Suprapubic skin (tissue), 4 donors: ENCODE results near the gene TMEM60. TPM values are rescaled to one million over a fixed set of nuclear protein-coding genes. Genes with fewer than 3 reads are reported as not detected.

Experiments used
- DNase-seq, 2 donors: peaks; one replicate each; pipeline ENCODE4 v3.0.0-alpha.2; 2019; ENCODE audit warnings: low spot score in 2 of 2
- H3K27ac ChIP-seq: fragments of 200-600 bp; sonication (generic); one replicate; pipeline ENCODE4 v1.5.1; 2019
- H3K27me3 ChIP-seq: fragments of 200-600 bp; sonication (generic); one replicate; pipeline ENCODE4 v1.5.1; 2019
- H3K36me3 ChIP-seq: fragments of 200-600 bp; sonication (generic); one replicate; pipeline ENCODE4 v1.5.1; 2019
- H3K4me1 ChIP-seq: fragments of 200-600 bp; sonication (generic); one replicate; pipeline ENCODE4 v1.5.1; 2019
- H3K4me3 ChIP-seq: fragments of 200-600 bp; sonication (generic); one replicate; pipeline ENCODE4 v1.5.1; 2019; ENCODE audit warnings: mild to moderate bottlenecking
- H3K9me3 ChIP-seq: fragments of 200-600 bp; sonication (generic); one replicate; pipeline ENCODE4 v1.5.1; 2019
- EP300 ChIP-seq: sonication (generic); formaldehyde crosslinking; IDR thresholded peaks from one replicate; pipeline ENCODE4 v1.6.1; 2017; ENCODE audit warnings: antibody characterized with exemption
- POLR2A ChIP-seq, 2 donors: fragments of 450-650 bp; IDR thresholded peaks; one replicate each; pipeline ENCODE4 v1.6.1; 2017; ENCODE audit warnings: antibody characterized with exemption in 2 of 2, mild to moderate bottlenecking in 2 of 2, moderate library complexity in 2 of 2
- POLR2AphosphoS5 ChIP-seq, 3 donors: sonication (generic); formaldehyde crosslinking; IDR thresholded peaks; one replicate each; pipeline ENCODE4 v1.6.1; 2017; ENCODE audit warnings: antibody characterized with exemption in 3 of 3
- WGBS: methylation state at CpG from one replicate; pipeline ENCODE4 v1.1.5; 2018; 5-methylcytosine and 5-hydroxymethylcytosine counted together
- total RNA-seq, 4 donors: library from RNA; depleted of rRNA; stranded (reverse); fragments of >200 nt; gene quantifications; one replicate each; pipeline ENCODE4 v1.1.0, GENCODE V29; 2016
- TF ChIP-seq, protein P1 (sequence below), 2 donors: fragments of 200-600 bp in 1 of 2; fragments of 450-650 bp in 1 of 2; sonication (generic) in 1 of 2; IDR thresholded peaks; one replicate each; pipeline ENCODE4 v1.5.1; 2016 to 2019; ENCODE audit warnings: antibody characterized with exemption in 2 of 2, mild to moderate bottlenecking in 1 of 2, moderate library complexity in 1 of 2

Gene TMEM60
- total RNA-seq, 4 donors from 2014 or later: 8.3 to 13.5 (median 10.8) TPM

DNA sequence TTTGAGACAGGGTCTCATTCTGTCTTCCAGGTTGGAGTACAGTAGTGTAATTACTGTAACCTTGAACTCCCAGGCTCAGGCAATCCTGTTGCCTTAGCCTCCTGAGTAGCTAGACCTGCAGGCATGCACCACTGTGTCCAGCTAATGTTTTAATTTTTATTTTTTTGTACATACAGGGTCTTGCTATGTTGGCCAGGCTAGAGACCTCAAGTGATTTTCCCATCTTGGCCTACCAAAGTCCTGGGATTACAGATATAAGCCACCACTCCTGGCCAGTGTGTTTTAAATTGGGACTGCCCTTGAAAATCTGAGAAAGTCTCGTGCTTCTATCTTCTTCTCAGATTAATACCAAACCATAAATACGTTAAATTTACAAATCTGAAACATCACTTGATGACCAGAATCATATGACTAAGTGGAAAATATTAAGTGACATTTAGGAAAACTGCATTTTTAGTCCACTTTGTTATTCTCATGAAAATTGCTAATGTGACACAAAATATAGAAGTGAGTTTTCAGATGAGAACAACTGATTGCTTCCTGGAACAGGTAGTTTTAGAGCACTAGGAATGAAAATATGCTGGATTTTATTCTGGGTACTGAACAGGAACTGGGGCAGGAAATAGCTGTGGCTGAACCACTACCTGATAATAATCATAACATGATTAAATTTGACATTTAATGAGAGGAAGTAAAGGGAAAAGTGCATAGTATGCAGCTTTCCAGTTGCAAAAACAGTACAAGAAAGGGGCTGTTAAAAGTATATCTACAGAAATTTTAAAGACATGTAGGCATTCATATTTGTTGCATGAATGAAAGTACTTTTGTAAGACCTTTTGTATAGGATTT lies 4.5 kb upstream of the TMEM60 start:
- Histone ChIP-seq H3K9me3 (no peaks in the 10 kb centered on the region), H3K36me3 (no peaks in the 10 kb centered on the region), H3K4me3 (no peak overlapping the region), H3K4me1 (peaks cover 14% of the 10 kb centered on the region), H3K27me3 (no peaks in the 10 kb centered on the region), H3K27ac (no peak overlapping the region)
- WGBS: 82% methylated on average over 2 of the region's 2 CpGs
- TF ChIP-seq, protein P1, sequence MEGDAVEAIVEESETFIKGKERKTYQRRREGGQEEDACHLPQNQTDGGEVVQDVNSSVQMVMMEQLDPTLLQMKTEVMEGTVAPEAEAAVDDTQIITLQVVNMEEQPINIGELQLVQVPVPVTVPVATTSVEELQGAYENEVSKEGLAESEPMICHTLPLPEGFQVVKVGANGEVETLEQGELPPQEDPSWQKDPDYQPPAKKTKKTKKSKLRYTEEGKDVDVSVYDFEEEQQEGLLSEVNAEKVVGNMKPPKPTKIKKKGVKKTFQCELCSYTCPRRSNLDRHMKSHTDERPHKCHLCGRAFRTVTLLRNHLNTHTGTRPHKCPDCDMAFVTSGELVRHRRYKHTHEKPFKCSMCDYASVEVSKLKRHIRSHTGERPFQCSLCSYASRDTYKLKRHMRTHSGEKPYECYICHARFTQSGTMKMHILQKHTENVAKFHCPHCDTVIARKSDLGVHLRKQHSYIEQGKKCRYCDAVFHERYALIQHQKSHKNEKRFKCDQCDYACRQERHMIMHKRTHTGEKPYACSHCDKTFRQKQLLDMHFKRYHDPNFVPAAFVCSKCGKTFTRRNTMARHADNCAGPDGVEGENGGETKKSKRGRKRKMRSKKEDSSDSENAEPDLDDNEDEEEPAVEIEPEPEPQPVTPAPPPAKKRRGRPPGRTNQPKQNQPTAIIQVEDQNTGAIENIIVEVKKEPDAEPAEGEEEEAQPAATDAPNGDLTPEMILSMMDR (IDR thresholded peaks at IDR 0.05): no peak
- TF ChIP-seq EP300: no peak
- TF ChIP-seq POLR2AphosphoS5 (IDR thresholded peaks at IDR 0.05): no peak
- no peak for TF ChIP-seq POLR2A (IDR thresholded peaks at IDR 0.05)
- DNase-seq: no peak

DNA sequence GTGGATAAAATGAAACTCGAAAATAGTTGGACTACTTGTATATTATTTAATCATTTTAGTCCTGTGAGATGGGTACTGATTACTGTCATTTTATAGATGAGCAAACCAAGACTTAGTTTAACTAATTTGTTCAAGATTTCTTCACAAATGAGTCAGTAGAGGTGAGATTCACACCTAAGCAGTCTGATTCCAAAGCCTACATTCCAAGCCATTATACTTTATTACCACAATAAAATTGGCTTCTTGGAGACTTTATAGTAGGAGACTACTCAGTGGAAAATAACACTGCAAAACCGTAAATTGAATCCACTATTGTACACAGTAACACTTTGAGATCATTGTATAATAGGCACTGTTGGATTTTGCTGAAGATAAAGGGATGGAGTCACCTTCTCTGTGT lies 2.5 kb upstream of the TMEM60 start:
- no peaks in the 10 kb centered on the region for H3K9me3 ChIP-seq
- no peak for DNase-seq
- no peaks in the 10 kb centered on the region for H3K36me3 ChIP-seq
- WGBS: 90% methylated on average over 2 of the region's 2 CpGs
- H3K27ac ChIP-seq: no peak overlapping the region
- TF ChIP-seq POLR2A (IDR thresholded peaks at IDR 0.05) (no peak), EP300 (no peak), POLR2AphosphoS5 (IDR thresholded peaks at IDR 0.05) (no peak)
- TF ChIP-seq, protein P1 (IDR thresholded peaks at IDR 0.05): no peak
- no peaks in the 10 kb centered on the region for H3K27me3 ChIP-seq
- peaks cover 27% of the 10 kb centered on the region for H3K4me1 ChIP-seq
- no peak overlapping the region for H3K4me3 ChIP-seq

DNA sequence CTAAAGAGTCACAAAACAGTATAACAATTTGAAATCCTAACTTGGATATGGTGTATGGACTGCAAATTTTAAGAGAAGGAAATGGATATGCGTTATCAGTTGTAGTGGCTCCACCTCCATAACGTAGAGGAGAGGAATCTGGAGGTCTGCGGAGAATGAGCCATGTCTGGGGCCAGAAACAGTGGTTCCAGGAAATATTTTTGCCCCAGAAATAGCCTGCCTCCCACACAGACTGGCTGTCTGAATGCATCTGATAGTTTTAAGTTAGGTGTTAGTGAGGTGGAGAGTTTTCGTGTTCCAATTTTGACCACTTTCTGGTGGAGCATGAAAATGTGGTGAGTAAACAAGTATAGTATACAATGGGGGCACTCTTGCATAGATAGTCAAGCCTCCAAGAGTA lies 1.9 kb upstream of the TMEM60 start:
- Histone ChIP-seq H3K4me3 (peak overlapping the region; percentile 92), H3K9me3 (no peaks in the 10 kb centered on the region), H3K36me3 (peaks cover 1% of the 10 kb centered on the region), H3K4me1 (peaks cover 27% of the 10 kb centered on the region), H3K27ac (no peak overlapping the region), H3K27me3 (no peaks in the 10 kb centered on the region)
- DNase-seq: no peak
- WGBS: 58% methylated on average over 4 of the region's 4 CpGs
- TF ChIP-seq EP300: no peak
- TF ChIP-seq, protein P1 (IDR thresholded peaks at IDR 0.05): no peak
- TF ChIP-seq POLR2A (IDR thresholded peaks at IDR 0.05): no peak
- no peak for TF ChIP-seq POLR2AphosphoS5 (IDR thresholded peaks at IDR 0.05)

DNA sequence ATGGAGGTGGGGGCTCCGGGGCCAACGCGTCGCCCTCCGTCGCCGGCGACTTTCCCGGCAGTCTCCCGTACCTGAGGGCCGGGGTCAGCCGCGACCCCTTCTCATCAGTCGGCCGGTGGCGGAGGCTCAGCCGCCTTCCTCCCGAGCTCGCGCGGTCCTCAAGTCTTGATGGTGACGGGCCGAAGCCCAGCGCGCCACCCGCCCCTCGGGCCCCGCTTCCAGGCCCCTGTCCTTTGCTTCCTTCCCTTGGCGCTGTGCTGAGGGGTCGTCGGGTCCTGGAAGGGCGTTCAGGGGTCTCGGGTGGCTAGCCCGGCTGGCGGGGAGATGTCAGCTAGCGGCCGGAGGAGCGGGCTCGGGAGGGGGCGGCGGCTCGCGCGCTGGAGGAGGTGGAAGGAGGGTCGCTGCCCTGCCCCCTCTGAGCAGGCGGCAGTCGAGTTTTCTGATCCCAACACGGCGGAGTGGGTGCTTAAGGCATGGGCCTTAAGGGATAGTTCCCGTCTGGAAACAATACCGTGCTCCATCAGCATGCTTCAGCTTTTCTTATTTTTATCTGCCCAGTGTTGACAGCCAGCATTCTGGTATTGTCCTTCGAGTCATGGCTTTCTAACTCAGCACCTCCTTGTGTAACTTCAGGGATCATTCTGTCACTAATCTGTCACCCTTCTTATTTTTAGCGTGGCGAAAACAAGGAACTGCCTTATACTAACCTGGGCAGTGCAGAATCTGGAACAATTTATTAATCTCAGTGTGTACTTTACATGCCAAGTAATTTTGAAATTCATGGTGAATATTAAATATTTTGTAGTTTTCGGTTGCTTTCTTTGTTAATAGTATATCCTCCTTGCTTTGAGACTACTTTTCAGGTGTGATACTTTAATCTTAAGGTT lies 1.1 kb upstream of the TMEM60 start:
- peaks cover 33% of the 10 kb centered on the region for H3K4me1 ChIP-seq
- H3K9me3 ChIP-seq: no peaks in the 10 kb centered on the region
- peak overlapping the region; percentile 86 for H3K27ac ChIP-seq
- TF ChIP-seq, protein P1 (IDR thresholded peaks at IDR 0.05): no peak
- TF ChIP-seq EP300 (no peak), POLR2AphosphoS5 (IDR thresholded peaks at IDR 0.05) (no peak), POLR2A (IDR thresholded peaks at IDR 0.05) (no peak)
- no peaks in the 10 kb centered on the region for H3K27me3 ChIP-seq
- peak; percentile 77 to 83 for DNase-seq
- peaks cover 7% of the 10 kb centered on the region for H3K36me3 ChIP-seq
- 1% methylated on average over 27 of the region's 55 CpGs for WGBS
- peak overlapping the region; percentile 92 for H3K4me3 ChIP-seq
